ENCODE measurements around the gene KRTAP3-2.

KRTAP3-2 gene

DNA sequence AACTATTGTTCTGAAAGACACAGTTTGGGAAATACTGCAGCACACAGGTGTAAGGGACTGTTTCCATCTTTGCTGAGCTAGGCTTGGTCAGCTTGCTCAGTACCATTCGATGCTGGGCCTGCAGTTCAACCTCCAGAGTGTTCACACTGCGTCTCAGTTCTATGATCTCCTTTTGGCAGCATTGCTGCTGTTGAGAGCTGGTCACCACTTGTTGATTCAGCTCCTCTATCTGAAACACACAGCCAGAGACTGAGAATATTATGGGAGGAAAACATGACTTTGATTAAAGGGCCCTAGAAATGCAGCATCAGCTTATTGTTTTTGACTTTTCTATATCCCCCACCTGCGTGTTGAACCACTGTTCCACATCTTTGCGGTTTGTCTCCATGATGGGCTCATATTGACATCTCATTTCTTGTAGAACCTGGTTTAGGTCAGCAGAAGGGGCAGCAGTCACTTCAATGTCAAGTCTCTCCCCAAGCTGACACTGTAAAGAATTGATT, 37.6 kb downstream of the KRTAP3-2 start:
- DNase-seq = no peak

DNA sequence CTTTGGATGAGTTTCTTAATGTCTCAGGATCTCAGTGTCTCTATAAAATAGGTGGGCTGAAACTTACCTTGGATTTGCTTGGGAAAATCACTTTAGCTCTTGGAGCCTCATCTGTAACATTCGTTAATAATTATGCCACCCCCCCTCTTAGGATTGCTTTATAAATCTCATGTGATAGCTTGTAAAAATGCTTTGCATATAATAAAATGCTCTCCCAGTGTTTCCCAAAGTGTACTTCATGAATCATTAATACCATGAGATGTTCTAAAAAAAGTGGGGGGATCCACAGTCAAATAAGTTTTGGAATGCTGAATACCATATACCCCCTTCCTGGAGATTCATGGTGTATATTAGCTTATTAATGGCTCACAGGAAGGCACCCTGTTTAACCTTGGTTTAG, 38.1 kb downstream of the KRTAP3-2 start:
- no peak for DNase-seq

DNA sequence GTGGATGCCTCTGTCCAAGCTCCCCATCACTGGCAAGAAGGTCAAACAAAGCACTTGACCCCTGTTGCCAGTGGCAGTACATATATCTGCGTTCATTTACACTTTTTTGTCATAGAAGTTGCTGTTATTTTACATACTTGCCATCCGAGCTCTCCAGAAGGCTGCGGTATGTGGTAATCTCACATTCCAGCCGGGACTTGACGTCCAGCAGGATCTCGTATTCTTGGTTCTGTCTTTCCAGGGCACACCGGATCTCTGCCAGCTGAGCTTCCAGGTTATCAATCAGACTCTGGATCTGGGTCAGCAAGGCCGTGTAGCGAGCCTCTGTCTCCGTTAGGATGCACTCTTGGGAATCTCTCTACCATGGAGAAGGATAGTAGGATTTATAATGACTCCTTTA, 39.6 kb downstream of the KRTAP3-2 start:
- no peak for DNase-seq

DNA sequence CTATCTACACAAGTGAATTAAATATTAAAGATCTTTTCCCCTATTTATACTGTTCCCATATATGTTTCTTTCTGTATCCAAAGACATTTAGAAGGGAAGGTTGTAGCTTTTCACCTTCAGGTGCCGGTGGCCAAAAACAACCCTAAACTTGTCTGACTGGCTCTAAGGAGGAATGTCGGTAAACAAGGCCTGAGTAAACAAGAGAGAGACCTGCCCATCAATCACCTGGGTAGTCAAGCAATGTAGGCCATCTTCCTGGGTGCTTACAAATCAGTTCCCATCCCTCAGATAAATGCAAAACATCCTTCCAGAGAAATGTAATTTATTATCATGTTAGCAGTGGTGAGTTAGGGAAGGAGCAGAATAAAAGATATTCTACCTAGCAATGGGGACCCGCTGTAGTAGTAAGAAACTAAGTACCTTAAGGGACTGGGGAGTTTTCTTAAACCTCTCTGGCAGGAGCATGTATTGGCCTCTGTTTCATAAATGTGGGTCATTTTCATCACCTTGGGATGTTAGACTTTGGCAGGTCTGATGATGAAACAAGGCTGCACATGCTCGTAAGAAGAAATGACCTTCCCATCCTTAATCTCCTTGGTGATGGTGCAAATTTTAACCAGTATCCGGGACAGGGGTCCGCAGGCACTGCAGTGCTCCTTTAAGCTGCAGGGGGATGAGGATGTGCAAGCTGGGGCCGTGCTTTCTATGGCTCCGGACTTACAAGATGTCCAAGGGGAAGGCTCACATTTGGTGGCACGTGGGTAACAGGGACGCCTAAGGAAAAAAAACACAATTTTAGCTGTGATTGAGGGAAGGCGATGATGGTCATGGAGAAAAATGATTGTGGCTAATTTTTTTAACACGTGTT, 41.4 kb downstream of the KRTAP3-2 start:
- DNase-seq = no peak

DNA sequence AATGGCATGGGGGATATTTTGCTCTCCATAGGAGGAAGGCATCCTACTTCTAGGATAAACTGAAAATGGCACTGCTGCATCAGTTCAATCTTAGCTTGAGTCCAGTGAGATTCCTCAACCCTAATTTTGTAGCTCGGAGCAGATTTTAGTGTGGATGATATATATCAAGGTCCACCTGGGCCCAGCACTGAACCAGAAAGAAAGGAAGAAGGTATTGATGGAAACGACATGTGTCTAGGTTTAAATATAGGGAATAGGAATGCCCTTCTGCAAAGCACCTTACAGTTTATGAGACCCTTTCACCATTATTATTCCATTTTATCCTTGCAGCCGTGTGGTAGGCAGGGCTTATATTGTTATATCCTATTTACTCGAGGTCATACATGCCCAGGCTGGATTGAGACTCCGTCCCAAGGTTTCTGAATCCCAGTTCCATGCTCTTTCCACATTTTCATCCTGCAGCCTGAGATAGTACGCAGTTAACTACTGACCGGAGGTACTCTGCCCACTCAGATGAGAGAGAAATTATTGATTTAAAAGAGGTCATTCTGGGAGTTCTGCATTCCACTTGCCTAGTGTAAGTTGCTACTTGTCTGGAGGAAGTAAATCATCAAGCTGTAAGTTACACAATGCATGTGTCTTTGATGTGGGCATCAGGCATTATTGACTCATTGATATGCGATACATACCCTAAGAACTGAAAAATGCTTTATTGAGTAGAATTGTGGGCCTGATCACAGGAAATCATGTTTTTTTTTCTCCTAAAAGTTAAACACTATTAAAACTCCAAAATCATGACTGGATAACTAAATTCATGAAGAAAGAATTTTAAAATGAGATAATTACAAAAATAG, 43.1 kb downstream of the KRTAP3-2 start:
- DNase-seq = peak; percentile 18 to 59 (median 43)

DNA sequence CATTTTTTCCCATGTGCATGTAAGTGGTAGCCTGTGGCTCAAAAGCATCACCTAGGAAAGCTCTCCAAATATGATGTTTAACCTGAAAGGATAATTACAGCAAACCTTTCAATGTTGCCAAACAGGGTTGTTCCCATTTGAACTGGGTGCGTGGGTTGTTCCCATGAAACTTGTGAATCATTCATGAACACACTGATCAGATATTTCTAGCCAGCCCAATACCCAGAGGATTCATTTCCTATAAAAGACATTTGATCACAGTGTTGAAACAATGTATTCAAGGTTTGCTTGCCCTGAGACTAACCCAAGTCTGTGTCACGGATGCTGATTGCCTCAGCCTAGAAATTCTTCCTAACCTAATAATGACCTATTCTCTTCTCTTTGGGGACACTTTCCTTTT, 45.8 kb downstream of the KRTAP3-2 start:
- peak; percentile 52 to 73 (median 61) for DNase-seq

DNA sequence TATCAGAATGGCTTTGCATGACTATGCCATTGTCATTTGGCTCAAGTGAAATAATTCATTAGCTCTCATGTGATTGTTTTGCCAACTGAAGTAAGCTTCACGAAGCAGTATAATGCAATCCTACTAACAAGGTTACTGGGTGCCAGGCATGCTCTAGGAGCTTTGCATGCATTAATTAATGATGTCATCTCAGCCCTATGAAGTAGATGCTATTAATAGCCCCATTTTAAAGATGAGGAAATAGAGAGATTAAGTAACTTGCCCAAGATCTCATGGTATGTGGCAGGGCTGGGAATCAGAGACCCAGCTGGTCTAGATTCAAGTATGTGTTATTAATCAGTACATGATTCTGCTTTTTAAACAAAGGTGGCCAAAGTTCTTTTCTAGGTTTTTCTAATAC, 47.0 kb downstream of the KRTAP3-2 start:
- peak; percentile 44 to 84 (median 68) for DNase-seq

DNA sequence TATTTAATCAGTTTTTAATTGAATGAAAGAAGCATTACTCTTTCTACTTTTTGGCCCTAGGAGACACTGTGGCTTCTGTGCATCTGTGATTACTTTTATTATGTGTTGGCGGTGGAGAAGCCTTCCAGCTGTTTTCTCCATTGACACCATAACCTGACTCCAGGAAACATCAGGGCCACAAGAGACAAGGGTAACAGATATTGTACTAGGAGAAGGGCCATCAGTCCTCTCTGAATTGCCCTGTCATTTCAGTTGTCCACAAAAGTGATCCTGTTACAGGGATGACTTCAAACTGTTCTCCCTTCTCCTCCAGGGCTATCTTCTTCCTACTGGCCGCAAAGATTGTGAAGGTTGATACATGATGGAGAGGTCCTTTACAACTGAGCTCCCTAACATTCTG, 47.6 kb downstream of the KRTAP3-2 start:
- no peak for DNase-seq

DNA sequence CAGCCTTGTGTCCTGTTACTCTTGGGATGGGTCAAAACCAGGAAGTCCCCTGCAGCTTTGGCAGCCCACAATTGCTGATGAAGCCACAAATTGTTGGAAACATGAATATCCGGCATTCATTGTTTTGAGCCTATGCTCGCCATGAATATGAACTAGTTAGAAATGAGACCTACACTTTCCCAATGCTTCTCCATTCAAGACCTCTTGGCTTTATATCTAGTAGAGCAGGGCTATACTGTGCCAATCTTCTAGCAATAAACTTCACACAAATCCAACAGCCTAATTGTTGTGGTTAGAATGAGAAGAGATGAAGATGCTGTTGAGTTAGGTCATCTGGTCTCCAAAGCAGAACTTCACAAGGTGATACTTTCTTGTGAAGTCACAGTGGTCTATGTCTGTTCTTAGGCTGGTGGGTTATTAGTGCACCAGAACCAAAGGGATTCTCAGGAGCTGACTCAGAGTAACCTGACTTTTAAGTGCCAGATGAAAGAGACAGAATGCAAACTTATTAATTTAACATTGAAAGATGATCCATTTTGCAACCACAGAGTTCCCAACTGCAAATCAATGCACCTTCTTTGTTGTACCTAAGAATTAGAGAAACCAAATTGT, 48.6 kb downstream of the KRTAP3-2 start:
- no peak for DNase-seq

DNA sequence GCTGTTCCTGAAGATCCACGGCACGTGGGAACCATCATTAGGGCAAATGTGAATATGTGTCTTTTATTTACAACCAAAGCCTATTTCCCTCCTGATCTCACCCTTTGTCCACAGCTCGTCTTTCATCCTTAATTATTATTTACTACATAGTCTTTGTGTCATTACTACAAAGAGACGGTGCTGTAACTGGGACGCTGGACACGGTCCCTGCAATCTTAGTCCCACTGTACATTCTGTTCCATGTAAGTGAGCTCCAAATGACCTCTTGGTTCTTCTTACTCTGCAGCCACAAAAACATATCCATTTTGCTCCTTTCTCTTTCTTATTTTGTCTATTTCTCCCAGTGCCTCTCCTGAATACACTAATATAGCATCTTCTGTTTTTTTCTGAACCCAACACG, 49.5 kb downstream of the KRTAP3-2 start:
- no peak for DNase-seq

DNA sequence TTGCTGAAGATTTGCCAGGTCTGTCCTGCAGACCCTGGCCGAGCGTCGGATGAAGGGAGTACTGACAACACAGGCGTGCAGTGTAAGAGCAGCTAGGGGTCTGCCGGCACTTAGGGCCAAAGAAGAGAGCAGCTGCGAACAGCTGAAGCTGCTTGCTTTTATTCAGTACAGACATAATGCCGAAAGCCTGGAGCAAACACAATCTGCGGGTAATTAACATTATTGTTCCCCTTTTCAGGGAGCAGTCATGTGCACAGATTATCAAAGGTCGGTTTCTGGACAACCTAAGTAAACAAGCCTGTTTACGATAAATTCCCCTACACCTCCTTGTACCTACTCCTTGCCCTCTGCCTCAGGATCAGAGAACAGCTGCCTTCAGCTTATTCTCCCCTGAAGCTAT, 50.3 kb downstream of the KRTAP3-2 start:
- peak in 1 of 4 experiments; percentile 6 for DNase-seq

Measured in suppressor macrophage (primary cell).